HEK293 (cell line): ENCODE data around the gene FLCN.

Source experiments
- CTCF ChIA-PET: fragments of 350-600 bp; formaldehyde crosslinking; extraction: SDS; loops from one replicate; lab custom pipeline; 2021; ENCODE audit warnings: antibody characterized with exemption; lab: Yijun Ruan, JAX
- POLR2A ChIA-PET: fragments of 300-600 bp; formaldehyde crosslinking; extraction: SDS; loops from one replicate; lab custom pipeline; 2020; ENCODE audit warnings: antibody characterized with exemption, inconsistent platforms; lab: Yijun Ruan, JAX
- H3K27ac ChIP-seq: fragments of 200-500 bp; sonication (Bioruptor generic); 2 replicates; pipeline ENCODE4 v1.5.1; 2014; ENCODE audit warnings: low read depth, low read length, control low read depth, inconsistent platforms; ENCODE audit errors: extremely low read depth
- H3K36me3 ChIP-seq, 2 experiments: fragments of 200-500 bp in 1 of 2; sonication (Bioruptor generic) in 1 of 2; 1 replicate in 1 of 2; 2 replicates in 1 of 2; pipeline ENCODE4 v1.5.1; 2014 to 2017; ENCODE audit warnings: inconsistent platforms in 2 of 2, low read length in 2 of 2; ENCODE audit not compliant: control insufficient read depth in 2 of 2, insufficient read depth in 1 of 2
- H3K4me1 ChIP-seq: fragments of 200-500 bp; sonication (Bioruptor generic); 2 replicates; pipeline ENCODE4 v1.5.1; 2014; ENCODE audit warnings: mild to moderate bottlenecking, low read length, inconsistent platforms; ENCODE audit not compliant: control insufficient read depth, insufficient read depth
- H3K4me3 ChIP-seq: 2 replicates; pipeline ENCODE4 v1.5.1; 2011; ENCODE audit warnings: low read depth, mild to moderate bottlenecking, control low read depth, low read length, moderate library complexity
- H3K9me3 ChIP-seq: fragments of 200-500 bp; sonication (Bioruptor generic); 2 replicates; pipeline ENCODE4 v1.5.1; 2014; ENCODE audit warnings: low read depth, low read length, inconsistent platforms; ENCODE audit not compliant: control insufficient read depth, insufficient read depth
- GLI4 ChIP-seq: fragments of 450-650 bp; formaldehyde crosslinking; IDR thresholded peaks from 2 replicates; pipeline ENCODE4 v1.5.1; 2016; ENCODE audit warnings: missing biosample characterization, missing genetic modification characterization
- KLF8 ChIP-seq: fragments of 450-650 bp; formaldehyde crosslinking; IDR thresholded peaks from 2 replicates; pipeline ENCODE4 v1.5.1; 2016; ENCODE audit warnings: missing biosample characterization, missing genetic modification characterization
- KLF9 ChIP-seq: fragments of 450-650 bp; formaldehyde crosslinking; IDR thresholded peaks from 2 replicates; pipeline ENCODE4 v1.5.1; 2016; ENCODE audit warnings: missing biosample characterization, missing genetic modification characterization, low read depth
- MYNN ChIP-seq: fragments of 450-650 bp; formaldehyde crosslinking; IDR thresholded peaks from 2 replicates; pipeline ENCODE4 v1.5.1; 2016; ENCODE audit warnings: missing biosample characterization, missing genetic modification characterization, borderline replicate concordance
- ZBTB8A ChIP-seq: fragments of 450-650 bp; formaldehyde crosslinking; IDR thresholded peaks from 2 replicates; pipeline ENCODE4 v1.5.1; 2016; ENCODE audit warnings: missing biosample characterization, missing genetic modification characterization
- ZNF140 ChIP-seq: fragments of 450-650 bp; formaldehyde crosslinking; IDR thresholded peaks from 2 replicates; pipeline ENCODE4 v1.5.1; 2016; ENCODE audit warnings: missing biosample characterization, missing genetic modification characterization
- ZNF146 ChIP-seq: fragments of 450-650 bp; formaldehyde crosslinking; IDR thresholded peaks from 2 replicates; pipeline ENCODE4 v1.5.1; 2016; ENCODE audit warnings: missing biosample characterization, missing genetic modification characterization
- ZNF169 ChIP-seq: fragments of 450-650 bp; formaldehyde crosslinking; IDR thresholded peaks from 2 replicates; pipeline ENCODE4 v1.5.1; 2016; ENCODE audit warnings: missing biosample characterization, missing genetic modification characterization
- ZNF174 ChIP-seq: fragments of 450-650 bp; formaldehyde crosslinking; IDR thresholded peaks from 2 replicates; pipeline ENCODE4 v1.5.0; 2017; ENCODE audit warnings: missing biosample characterization, mild to moderate bottlenecking, missing genetic modification characterization
- ZNF248 ChIP-seq: fragments of 450-650 bp; formaldehyde crosslinking; IDR thresholded peaks from 2 replicates; pipeline ENCODE4 v1.5.1; 2017; ENCODE audit warnings: missing biosample characterization, missing genetic modification characterization
- ZNF335 ChIP-seq: fragments of 450-650 bp; formaldehyde crosslinking; conservative IDR thresholded peaks from 2 replicates; pipeline ENCODE4 v1.5.1; 2016; ENCODE audit warnings: missing biosample characterization, missing genetic modification characterization
- ZNF560 ChIP-seq: fragments of 450-650 bp; formaldehyde crosslinking; IDR thresholded peaks from 2 replicates; pipeline ENCODE4 v1.5.1; 2017; ENCODE audit warnings: missing biosample characterization, missing genetic modification characterization, borderline replicate concordance
- ZNF658 ChIP-seq: fragments of 450-650 bp; formaldehyde crosslinking; IDR thresholded peaks from 2 replicates; pipeline ENCODE4; 2016; ENCODE audit warnings: missing biosample characterization, missing genetic modification characterization
- ZNF791 ChIP-seq: fragments of 450-650 bp; formaldehyde crosslinking; IDR thresholded peaks from 2 replicates; pipeline ENCODE4 v1.5.1; 2016; ENCODE audit warnings: missing biosample characterization, missing genetic modification characterization
- ZSCAN23 ChIP-seq: fragments of 450-650 bp; formaldehyde crosslinking; IDR thresholded peaks from 2 replicates; pipeline ENCODE4 v1.5.1; 2016; ENCODE audit warnings: missing biosample characterization, missing genetic modification characterization
- ZSCAN30 ChIP-seq: fragments of 450-650 bp; IDR thresholded peaks from 2 replicates; pipeline ENCODE4 v1.5.1; 2018; ENCODE audit warnings: missing biosample characterization, mild to moderate bottlenecking, missing genetic modification characterization, moderate library complexity
- TF ChIP-seq, protein P1 (sequence below): fragments of 450-650 bp; formaldehyde crosslinking; IDR thresholded peaks from 2 replicates; pipeline ENCODE4 v1.5.1; 2016; ENCODE audit warnings: missing biosample characterization, missing genetic modification characterization, borderline replicate concordance
- TF ChIP-seq, protein P2 (sequence below): fragments of 450-650 bp; formaldehyde crosslinking; conservative IDR thresholded peaks from 2 replicates; pipeline ENCODE4 v1.5.1; 2016; ENCODE audit warnings: low read depth, missing biosample characterization, missing genetic modification characterization
- TF ChIP-seq, protein P3 (sequence below): fragments of 450-650 bp; formaldehyde crosslinking; IDR thresholded peaks from 2 replicates; pipeline ENCODE4 v1.5.1; 2016; ENCODE audit warnings: missing biosample characterization, missing genetic modification characterization

The FLCN gene

DNA sequence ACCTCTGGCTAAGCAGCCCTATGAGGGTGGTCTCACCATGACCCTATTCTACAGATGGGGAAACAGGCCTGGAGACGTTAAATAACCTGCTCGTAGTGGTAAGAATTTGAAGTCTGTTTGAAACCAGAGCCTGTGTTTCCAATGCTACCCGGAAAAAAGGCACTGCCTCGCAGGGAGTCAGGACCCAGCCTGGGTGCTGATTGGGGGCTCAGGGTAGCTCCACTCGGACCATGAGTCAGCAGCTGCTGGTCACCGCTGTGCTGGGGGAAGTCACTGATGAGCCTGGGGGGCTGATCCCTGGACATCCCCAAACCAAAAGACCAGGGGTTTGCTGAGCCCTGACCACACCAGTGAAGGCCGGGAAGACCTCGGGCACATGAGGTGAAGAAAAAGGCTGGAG, 21.4 kb downstream of the FLCN start:
- H3K9me3 ChIP-seq: no peaks in the 10 kb centered on the region
- POLR2A ChIA-PET: no interaction called here
- CTCF ChIA-PET: no interaction called here
- H3K36me3 ChIP-seq: peaks cover 20 to 87% of the 10 kb centered on the region in 2 experiments
- no peak overlapping the region for H3K27ac ChIP-seq
- TF ChIP-seq ZNF560 (tag by site-specific recombination) (no peak), ZNF791 (tag by site-specific recombination) (no peak), ZNF658 (no peak), ZNF335 (tag by site-specific recombination) (no peak), ZNF146 (tag by site-specific recombination) (no peak), ZBTB8A (tag by site-specific recombination) (no peak), KLF8 (tag by site-specific recombination) (no peak), GLI4 (tag by site-specific recombination) (no peak), ZNF248 (tag by site-specific recombination) (no peak), ZNF140 (tag by site-specific recombination) (no peak), ZSCAN30 (tag by site-specific recombination) (no peak), ZNF169 (tag by site-specific recombination) (no peak), KLF9 (tag by site-specific recombination) (no peak), ZSCAN23 (tag by site-specific recombination) (no peak), MYNN (no peak)
- TF ChIP-seq, protein P1, sequence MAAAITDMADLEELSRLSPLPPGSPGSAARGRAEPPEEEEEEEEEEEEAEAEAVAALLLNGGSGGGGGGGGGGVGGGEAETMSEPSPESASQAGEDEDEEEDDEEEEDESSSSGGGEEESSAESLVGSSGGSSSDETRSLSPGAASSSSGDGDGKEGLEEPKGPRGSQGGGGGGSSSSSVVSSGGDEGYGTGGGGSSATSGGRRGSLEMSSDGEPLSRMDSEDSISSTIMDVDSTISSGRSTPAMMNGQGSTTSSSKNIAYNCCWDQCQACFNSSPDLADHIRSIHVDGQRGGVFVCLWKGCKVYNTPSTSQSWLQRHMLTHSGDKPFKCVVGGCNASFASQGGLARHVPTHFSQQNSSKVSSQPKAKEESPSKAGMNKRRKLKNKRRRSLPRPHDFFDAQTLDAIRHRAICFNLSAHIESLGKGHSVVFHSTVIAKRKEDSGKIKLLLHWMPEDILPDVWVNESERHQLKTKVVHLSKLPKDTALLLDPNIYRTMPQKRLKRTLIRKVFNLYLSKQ (tag by site-specific recombination): no peak
- TF ChIP-seq, protein P2, sequence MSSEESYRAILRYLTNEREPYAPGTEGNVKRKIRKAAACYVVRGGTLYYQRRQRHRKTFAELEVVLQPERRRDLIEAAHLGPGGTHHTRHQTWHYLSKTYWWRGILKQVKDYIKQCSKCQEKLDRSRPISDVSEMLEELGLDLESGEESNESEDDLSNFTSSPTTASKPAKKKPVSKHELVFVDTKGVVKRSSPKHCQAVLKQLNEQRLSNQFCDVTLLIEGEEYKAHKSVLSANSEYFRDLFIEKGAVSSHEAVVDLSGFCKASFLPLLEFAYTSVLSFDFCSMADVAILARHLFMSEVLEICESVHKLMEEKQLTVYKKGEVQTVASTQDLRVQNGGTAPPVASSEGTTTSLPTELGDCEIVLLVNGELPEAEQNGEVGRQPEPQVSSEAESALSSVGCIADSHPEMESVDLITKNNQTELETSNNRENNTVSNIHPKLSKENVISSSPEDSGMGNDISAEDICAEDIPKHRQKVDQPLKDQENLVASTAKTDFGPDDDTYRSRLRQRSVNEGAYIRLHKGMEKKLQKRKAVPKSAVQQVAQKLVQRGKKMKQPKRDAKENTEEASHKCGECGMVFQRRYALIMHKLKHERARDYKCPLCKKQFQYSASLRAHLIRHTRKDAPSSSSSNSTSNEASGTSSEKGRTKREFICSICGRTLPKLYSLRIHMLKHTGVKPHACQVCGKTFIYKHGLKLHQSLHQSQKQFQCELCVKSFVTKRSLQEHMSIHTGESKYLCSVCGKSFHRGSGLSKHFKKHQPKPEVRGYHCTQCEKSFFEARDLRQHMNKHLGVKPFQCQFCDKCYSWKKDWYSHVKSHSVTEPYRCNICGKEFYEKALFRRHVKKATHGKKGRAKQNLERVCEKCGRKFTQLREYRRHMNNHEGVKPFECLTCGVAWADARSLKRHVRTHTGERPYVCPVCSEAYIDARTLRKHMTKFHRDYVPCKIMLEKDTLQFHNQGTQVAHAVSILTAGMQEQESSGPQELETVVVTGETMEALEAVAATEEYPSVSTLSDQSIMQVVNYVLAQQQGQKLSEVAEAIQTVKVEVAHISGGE: no peak
- no peaks in the 10 kb centered on the region for H3K4me1 ChIP-seq
- no peak overlapping the region for H3K4me3 ChIP-seq

DNA sequence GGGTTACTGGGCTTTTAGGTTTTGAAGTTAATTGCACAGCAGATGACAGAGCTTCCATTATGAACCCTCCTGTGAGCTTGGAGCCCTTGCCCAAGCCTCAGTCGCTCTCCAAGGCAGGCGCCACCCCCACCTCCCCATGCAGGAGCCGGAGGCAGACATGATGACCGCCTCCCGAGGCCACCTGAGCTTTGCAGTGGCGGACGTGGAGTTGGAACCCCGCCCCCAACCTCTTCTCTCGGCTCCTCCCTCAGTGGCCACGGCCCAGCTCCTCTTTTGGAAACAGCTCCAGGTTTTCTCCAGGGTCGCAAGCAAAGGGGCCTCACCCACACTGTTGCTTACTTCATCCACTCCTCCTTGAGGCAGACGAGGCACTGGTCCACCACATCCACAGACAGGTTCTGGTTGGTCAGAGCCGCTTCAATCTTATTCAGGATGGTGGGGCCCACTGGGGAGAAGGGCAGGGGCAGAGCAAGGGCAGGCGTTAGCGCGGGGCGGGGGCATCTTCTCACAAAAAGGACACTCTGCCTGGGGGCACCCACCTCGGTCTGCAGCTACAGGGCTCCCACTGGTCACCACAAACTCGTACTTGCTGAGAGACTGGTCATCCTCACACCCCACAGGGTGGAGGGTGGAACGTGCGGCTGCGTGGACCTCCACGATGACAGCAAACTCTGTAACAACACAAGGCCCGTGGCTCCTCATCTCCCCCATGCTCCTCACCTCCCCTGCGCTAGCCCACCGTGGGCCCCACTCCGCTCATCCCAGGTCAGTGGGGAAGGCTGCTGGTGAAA, 22.1 kb downstream of the FLCN start:
- Histone ChIP-seq H3K4me1 (no peaks in the 10 kb centered on the region), H3K27ac (no peak overlapping the region), H3K36me3 (peaks cover 20 to 80% of the 10 kb centered on the region in 2 experiments), H3K4me3 (no peak overlapping the region), H3K9me3 (no peaks in the 10 kb centered on the region)
- CTCF ChIA-PET: no interaction called here
- TF ChIP-seq ZNF174 (tag by site-specific recombination): no peak
- TF ChIP-seq, protein P3, sequence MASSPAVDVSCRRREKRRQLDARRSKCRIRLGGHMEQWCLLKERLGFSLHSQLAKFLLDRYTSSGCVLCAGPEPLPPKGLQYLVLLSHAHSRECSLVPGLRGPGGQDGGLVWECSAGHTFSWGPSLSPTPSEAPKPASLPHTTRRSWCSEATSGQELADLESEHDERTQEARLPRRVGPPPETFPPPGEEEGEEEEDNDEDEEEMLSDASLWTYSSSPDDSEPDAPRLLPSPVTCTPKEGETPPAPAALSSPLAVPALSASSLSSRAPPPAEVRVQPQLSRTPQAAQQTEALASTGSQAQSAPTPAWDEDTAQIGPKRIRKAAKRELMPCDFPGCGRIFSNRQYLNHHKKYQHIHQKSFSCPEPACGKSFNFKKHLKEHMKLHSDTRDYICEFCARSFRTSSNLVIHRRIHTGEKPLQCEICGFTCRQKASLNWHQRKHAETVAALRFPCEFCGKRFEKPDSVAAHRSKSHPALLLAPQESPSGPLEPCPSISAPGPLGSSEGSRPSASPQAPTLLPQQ (tag by site-specific recombination): peak; percentile 46; the same call in 1 of the 2 replicates
- TF ChIP-seq, all 188 proteins: peak for 1
- POLR2A ChIA-PET: no interaction called here
